Activated CD8-positive, alpha-beta T cell treated with anti-CD3 and anti-CD28 coated beads for 36 hours (primary cell): ENCODE measurements around the gene AEBP2. TPM values are rescaled to one million over a fixed set of nuclear protein-coding genes. Genes with fewer than 3 reads are reported as not detected.
"Not testable (repeated sequence)": the region's sequence is repeated elsewhere in the genome, so short reads cannot be mapped to it uniquely, and the experiment has no call there.

Experiments
- ATAC-seq: fragments of 200-7000 bp; cut with Tn5 transposase; one replicate; pipeline ENCODE4 v1.10.0; 2021; ENCODE audit warnings: mild to moderate bottlenecking, moderate library complexity
- CTCF ChIA-PET: fragments of 350-600 bp; sonication (Branson Sonifier 250); formaldehyde crosslinking; loops from one replicate; lab custom pipeline; 2021; ENCODE audit warnings: antibody characterized with exemption; lab: Charles Lee
- POLR2A ChIA-PET: fragments of 350-600 bp; sonication (Branson Sonifier 250); formaldehyde crosslinking; loops from one replicate; lab custom pipeline; 2021; ENCODE audit warnings: antibody characterized with exemption; lab: Charles Lee
- DNase-seq: peaks from one replicate; pipeline ENCODE4 v3.0.0-alpha.2; 2020
- H3K27ac Mint-ChIP-seq: one replicate; pipeline ENCODE4 v1.8.0; 2021; ENCODE audit warnings: mild to moderate bottlenecking, mixed read lengths
- H3K27me3 Mint-ChIP-seq: one replicate; pipeline ENCODE4 v1.8.0; 2021; ENCODE audit warnings: mixed read lengths
- H3K36me3 Mint-ChIP-seq: one replicate; pipeline ENCODE4 v1.8.0; 2021; ENCODE audit warnings: low read depth, mixed read lengths
- H3K4me1 Mint-ChIP-seq: one replicate; pipeline ENCODE4 v1.8.0; 2021; ENCODE audit warnings: low read depth, mixed read lengths
- H3K4me3 Mint-ChIP-seq: one replicate; pipeline ENCODE4 v1.8.0; 2021; ENCODE audit warnings: mild to moderate bottlenecking, moderate library complexity, mixed read lengths
- H3K9me3 Mint-ChIP-seq: one replicate; pipeline ENCODE4 v1.8.0; 2021; ENCODE audit warnings: mixed read lengths
- intact Hi-C: fragments of 100-400 bp; cut with micrococcal nuclease; formaldehyde crosslinking; loops from one replicate; pipeline ENCODE4 v1.10.0; 2022
- total RNA-seq, 2 experiments: library from RNA; stranded (reverse); gene quantifications; one replicate each; pipeline ENCODE4 v1.2.3, GENCODE V29; 2021
- TF ChIP-seq, protein P1 (sequence below): fragments of 200-600 bp; IDR thresholded peaks from one replicate; pipeline ENCODE4 v1.8.0; 2022; ENCODE audit warnings: antibody characterized with exemption, mild to moderate bottlenecking

Gene AEBP2
- total RNA-seq, 2 experiments from 2014 or later: 59.6 to 63.3 TPM

DNA sequence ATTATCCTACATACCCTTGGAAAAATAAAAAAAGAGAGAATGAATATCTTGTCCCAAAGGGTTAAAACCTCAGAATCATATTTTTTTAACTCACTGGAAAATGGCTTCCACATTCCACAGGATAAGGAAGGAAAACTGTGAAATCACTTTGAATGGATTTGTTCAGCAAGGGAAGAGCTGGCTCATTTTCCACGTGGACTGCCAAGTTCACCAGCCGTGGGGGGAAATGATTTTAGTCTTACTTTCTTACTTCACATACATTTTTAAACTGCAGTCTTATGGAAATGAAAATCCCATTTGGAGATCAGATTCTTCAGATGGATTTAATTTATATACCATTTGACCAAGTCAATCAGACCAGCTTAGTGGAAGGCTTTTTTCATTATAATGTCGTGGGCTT lies 29.9 kb upstream of the AEBP2 start:
- DNase-seq: no peak
- Mint-ChIP-seq H3K9me3 (peaks cover 2% of the 10 kb centered on the region), H3K27ac (no peak overlapping the region), H3K27me3 (no peaks in the 10 kb centered on the region), H3K4me1 (peaks cover 3% of the 10 kb centered on the region), H3K36me3 (peaks cover under 1% of the 10 kb centered on the region), H3K4me3 (no peak overlapping the region)
- POLR2A ChIA-PET: no interaction called here
- CTCF ChIA-PET: no interaction called here
- intact Hi-C loops: no loop called here
- TF ChIP-seq, protein P1, sequence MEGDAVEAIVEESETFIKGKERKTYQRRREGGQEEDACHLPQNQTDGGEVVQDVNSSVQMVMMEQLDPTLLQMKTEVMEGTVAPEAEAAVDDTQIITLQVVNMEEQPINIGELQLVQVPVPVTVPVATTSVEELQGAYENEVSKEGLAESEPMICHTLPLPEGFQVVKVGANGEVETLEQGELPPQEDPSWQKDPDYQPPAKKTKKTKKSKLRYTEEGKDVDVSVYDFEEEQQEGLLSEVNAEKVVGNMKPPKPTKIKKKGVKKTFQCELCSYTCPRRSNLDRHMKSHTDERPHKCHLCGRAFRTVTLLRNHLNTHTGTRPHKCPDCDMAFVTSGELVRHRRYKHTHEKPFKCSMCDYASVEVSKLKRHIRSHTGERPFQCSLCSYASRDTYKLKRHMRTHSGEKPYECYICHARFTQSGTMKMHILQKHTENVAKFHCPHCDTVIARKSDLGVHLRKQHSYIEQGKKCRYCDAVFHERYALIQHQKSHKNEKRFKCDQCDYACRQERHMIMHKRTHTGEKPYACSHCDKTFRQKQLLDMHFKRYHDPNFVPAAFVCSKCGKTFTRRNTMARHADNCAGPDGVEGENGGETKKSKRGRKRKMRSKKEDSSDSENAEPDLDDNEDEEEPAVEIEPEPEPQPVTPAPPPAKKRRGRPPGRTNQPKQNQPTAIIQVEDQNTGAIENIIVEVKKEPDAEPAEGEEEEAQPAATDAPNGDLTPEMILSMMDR: no peak
- ATAC-seq: no peak

DNA sequence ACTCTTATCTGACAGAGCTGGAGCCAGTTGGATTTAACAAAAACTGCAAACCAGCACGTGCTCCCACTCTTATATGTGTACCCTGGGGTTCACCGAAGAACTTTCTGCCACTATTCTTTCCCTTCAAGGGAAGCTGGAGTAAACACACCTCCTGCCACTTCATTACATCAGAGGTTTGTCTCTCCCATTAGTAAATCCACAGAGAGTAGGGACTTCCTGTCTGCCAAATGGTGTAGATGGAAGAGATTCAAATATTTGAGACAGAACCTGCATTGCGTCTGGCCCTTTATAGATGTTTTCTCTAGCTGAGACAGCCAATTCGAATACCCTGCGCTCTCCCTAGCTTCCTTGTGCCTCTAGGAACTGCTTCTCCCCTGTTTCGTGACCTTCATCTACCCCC lies 29.1 kb upstream of the AEBP2 start:
- no peak for ATAC-seq
- POLR2A ChIA-PET: no interaction called here
- H3K4me1 Mint-ChIP-seq: no peaks in the 10 kb centered on the region

DNA sequence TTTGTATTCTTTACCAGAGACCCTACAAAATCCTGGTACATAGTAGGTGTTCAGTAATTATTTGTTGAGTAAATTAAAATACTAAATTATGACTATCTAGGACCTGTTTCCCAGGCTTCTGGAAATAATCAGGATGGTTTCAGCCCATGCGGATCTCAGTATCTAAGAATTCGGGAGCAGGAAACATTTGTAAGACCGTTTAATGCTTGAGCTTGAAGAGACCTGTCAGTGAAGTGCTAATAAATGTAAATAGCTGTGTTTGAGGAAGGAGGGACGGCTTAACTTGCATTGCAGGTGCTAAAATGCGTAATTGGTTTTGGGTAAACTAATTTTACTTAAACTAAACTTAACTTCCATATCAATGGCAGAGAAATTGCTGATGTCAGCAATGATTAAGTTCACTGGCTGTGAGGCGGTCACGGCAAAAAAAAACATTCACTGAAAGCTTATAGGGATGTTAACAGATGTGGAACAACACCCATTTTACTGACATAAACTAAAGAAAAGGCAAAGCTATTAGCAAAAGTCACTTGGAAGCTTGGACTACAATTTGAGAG lies 28.6 kb upstream of the AEBP2 start:
- no peaks in the 10 kb centered on the region for H3K36me3 Mint-ChIP-seq
- TF ChIP-seq, protein P1: no peak
- ChIA-PET CTCF (no interaction called here), POLR2A (no interaction called here)
- intact Hi-C loops: no loop called here
- H3K4me1 Mint-ChIP-seq: no peaks in the 10 kb centered on the region
- no peak for ATAC-seq
- H3K27ac Mint-ChIP-seq: no peak overlapping the region
- H3K4me3 Mint-ChIP-seq: no peak overlapping the region
- H3K27me3 Mint-ChIP-seq: no peaks in the 10 kb centered on the region
- DNase-seq: no peak
- no peaks in the 10 kb centered on the region for H3K9me3 Mint-ChIP-seq

More for the DNA sequence above, 29.1 kb upstream of the AEBP2 start:
- no peak for DNase-seq
- H3K9me3 Mint-ChIP-seq: no peaks in the 10 kb centered on the region
- CTCF ChIA-PET: no interaction called here
- H3K36me3 Mint-ChIP-seq: no peaks in the 10 kb centered on the region
- no peak overlapping the region for H3K27ac Mint-ChIP-seq
- intact Hi-C loops: no loop called here
- no peak overlapping the region for H3K4me3 Mint-ChIP-seq
- H3K27me3 Mint-ChIP-seq: no peaks in the 10 kb centered on the region
- TF ChIP-seq, protein P1: no peak

DNA sequence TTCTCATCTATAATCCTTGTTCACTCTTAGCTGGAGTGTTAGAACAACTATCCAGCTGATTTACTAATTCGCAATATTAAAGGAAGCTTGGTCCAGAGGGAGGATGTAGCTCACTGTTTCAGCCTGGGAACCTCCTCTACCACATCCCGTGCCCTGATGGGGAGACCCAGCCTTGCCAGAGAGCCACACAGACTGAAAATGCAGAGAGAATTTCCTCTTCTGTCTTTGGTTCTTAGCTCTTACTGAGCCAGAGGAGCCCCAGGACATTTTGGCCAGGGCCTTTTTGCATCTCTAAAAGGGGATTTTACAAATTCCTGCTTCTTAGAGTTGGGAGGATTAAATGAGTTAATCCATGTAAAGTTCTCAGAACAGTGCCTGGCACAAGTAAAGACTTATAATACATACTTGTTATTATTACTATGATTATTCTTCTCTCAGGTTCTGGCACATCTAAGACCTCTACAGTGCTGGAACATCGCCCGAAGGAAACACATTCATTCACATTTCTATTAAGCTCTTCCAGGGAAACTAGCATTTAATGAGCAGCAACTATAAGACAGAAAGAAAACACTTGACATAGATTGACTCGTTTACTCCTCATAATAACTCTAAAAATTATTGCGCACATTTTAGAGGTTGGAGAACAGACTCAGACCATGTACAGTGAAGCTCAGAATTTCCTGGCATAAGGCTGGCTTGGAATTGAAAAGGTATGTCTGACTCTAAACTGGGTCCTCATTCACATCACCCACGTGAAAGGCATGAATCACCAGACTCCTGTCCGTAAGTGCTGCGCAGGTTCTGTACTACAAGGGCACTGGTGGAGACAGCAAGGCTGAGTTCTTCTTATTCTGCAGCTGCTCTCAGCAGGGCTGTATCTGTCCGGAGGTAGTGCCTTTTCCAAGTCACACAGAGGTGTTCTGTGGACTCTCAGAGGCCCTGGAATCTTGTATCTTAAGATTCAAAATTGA lies 27.8 kb upstream of the AEBP2 start:
- H3K4me1 Mint-ChIP-seq: no peaks in the 10 kb centered on the region
- no peaks in the 10 kb centered on the region for H3K9me3 Mint-ChIP-seq
- H3K27me3 Mint-ChIP-seq: no peaks in the 10 kb centered on the region
- ChIA-PET CTCF (no interaction called here), POLR2A (interaction anchor here (0.6 to 1.3 kb wide), 3 partner anchors 14 to 70 kb away, joined by 3 read pairs; no protein-coding TSS in a partner anchor)
- H3K4me3 Mint-ChIP-seq: no peak overlapping the region
- intact Hi-C loops: no loop called here
- ATAC-seq: no peak
- no peak for DNase-seq
- H3K36me3 Mint-ChIP-seq: no peaks in the 10 kb centered on the region
- TF ChIP-seq, protein P1: no peak
- no peak overlapping the region for H3K27ac Mint-ChIP-seq

DNA sequence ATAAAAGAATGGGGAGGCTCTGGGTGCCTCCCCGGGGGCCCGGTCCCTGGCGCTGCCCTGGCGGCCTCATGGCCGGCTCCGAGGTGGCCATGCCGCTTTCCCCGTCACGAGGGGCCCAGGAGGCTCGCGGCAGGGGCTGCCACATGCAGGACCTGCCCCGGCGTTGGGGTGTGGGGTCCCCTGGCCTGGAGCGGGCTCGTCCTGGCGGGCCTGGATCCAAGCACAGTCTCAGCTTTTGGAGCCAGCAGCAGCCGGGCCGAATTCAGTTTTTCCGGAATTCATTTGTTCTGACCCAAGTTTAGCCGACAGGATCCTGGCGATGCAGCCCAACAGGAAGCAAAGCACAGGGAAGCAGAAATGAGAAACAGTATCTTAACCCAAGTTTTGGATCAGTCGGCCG lies 26.4 kb upstream of the AEBP2 start:
- CTCF ChIA-PET: no interaction called here
- Mint-ChIP-seq H3K9me3 (no peaks in the 10 kb centered on the region), H3K4me1 (no peaks in the 10 kb centered on the region), H3K36me3 (no peaks in the 10 kb centered on the region), H3K27me3 (no peaks in the 10 kb centered on the region), H3K27ac (no peak overlapping the region), H3K4me3 (no peak overlapping the region)
- DNase-seq (no peak), ATAC-seq (no peak)
- POLR2A ChIA-PET: interaction anchor here (1.3 kb wide), 1 partner anchor 19 kb away, joined by 3 read pairs; no protein-coding TSS in a partner anchor
- intact Hi-C loops: no loop called here
- TF ChIP-seq, protein P1: no peak

DNA sequence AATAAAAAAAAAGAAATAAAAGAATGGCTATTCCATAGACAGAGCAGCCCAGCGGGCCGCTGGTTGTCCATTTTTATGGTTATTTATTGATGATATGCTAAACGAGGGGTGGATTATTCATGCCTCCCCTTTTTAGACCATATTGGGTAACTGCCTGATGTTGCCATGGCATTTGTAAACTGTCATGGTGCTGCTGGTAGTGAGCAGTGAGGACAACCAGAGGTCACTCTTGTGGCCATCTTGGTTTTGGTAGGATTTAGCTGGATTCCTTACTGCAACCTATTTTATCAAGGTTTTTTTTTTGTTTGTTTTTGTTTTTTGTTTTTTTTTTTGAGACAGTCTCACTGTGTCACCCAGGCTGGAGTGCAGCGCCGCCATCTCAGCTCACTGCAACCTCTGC lies 25.7 kb upstream of the AEBP2 start:
- DNase-seq, H3K9me3 Mint-ChIP-seq, H3K27me3 Mint-ChIP-seq, H3K27ac Mint-ChIP-seq, H3K4me1 Mint-ChIP-seq, H3K36me3 Mint-ChIP-seq, CTCF ChIA-PET, ATAC-seq, POLR2A ChIA-PET, H3K4me3 Mint-ChIP-seq, intact Hi-C loops: not testable (repeated sequence)
